Activated CD4-positive, alpha-beta memory T cell treated with anti-CD3 and anti-CD28 coated beads for 36 hours (primary cell): Measurements from ENCODE around the gene CTNNA1. TPM values are rescaled to one million over a fixed set of nuclear protein-coding genes. Genes with fewer than 3 reads are reported as not detected.
"Not testable (repeated sequence)": the region's sequence is repeated elsewhere in the genome, so short reads cannot be mapped to it uniquely, and the experiment has no call there.

Source experiments
- CTCF ChIA-PET: fragments of 350-600 bp; sonication (Branson Sonifier 250); formaldehyde crosslinking; loops from one replicate; lab custom pipeline; 2021; ENCODE audit warnings: antibody characterized with exemption, inconsistent platforms; lab: Charles Lee
- POLR2A ChIA-PET: fragments of 350-600 bp; sonication (Branson Sonifier 250); formaldehyde crosslinking; loops from one replicate; lab custom pipeline; 2021; ENCODE audit warnings: antibody characterized with exemption; lab: Charles Lee
- DNase-seq: peaks from one replicate; pipeline ENCODE4 v3.0.0-alpha.2; 2020
- H3K27ac Mint-ChIP-seq: one replicate; pipeline ENCODE4 v1.8.0; 2021; ENCODE audit warnings: mixed read lengths
- H3K27me3 Mint-ChIP-seq: one replicate; pipeline ENCODE4 v1.8.0; 2021; ENCODE audit warnings: mixed read lengths
- H3K36me3 Mint-ChIP-seq: one replicate; pipeline ENCODE4 v1.8.0; 2021; ENCODE audit warnings: mixed read lengths
- H3K4me1 Mint-ChIP-seq: one replicate; pipeline ENCODE4 v1.8.0; 2021; ENCODE audit warnings: low read depth, mixed read lengths
- H3K4me3 Mint-ChIP-seq: one replicate; pipeline ENCODE4 v1.8.0; 2021; ENCODE audit warnings: mild to moderate bottlenecking, mixed read lengths
- H3K9me3 Mint-ChIP-seq: one replicate; pipeline ENCODE4 v1.8.0; 2021; ENCODE audit warnings: mixed read lengths
- intact Hi-C: fragments of 100-400 bp; cut with micrococcal nuclease; formaldehyde crosslinking; loops from one replicate; pipeline ENCODE4 v1.15.1; 2023
- total RNA-seq, 2 experiments: library from RNA; stranded (reverse); gene quantifications; one replicate each; pipeline ENCODE4 v1.2.3, GENCODE V29; 2021

CTNNA1 gene
- total RNA-seq, 2 experiments from 2014 or later, result 82.8 to 89.5 TPM

DNA sequence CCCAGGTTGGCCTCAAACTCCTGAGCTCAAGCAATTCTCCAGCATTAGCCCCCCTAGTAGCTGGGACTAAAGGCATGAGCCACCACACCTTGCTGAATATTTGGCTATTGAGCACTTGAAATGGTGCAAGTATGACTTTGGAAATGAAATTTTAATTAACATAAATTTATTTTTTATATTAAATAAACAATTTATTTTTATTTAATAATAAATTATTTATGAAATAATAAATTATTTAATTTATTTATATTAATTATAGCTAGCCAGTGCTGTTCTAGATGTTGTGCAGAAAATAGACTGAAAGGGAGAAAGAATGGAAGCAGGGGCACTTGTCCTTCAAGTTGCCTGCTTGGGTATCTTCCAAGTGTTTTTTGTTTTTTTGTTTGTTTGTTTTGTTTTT is 40.0 kb upstream of the CTNNA1 start:
- Mint-ChIP-seq H3K4me3 (no peak overlapping the region), H3K27me3 (peaks cover 34% of the 10 kb centered on the region), H3K27ac (no peak overlapping the region), H3K4me1 (peaks cover 2% of the 10 kb centered on the region), H3K36me3 (no peaks in the 10 kb centered on the region), H3K9me3 (no peaks in the 10 kb centered on the region)
- CTCF ChIA-PET, result no interaction called here
- DNase-seq, result no peak
- intact Hi-C loops, result no loop called here
- POLR2A ChIA-PET, result no interaction called here

DNA sequence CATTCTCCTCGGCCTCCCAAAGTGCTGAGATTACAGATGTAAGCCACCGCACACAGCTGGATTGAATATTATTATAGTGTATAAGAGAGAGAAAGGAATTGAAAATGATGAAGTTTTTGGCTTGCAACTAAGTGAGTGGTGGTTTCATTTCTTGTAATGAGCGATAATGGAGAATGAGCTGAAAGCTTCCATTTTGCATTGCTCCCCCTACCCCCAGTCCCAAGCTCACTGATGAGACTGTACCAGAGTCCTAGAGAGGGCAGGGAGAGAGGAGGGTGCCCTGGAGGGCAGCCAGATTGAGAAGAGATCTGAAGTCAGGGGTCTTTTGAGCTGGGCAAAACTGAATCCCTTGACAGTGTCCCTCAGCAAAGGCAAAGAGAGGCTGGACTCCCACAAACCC is 38.5 kb upstream of the CTNNA1 start:
- CTCF ChIA-PET, result no interaction called here
- Mint-ChIP-seq H3K4me3 (no peak overlapping the region), H3K27ac (no peak overlapping the region), H3K36me3 (no peaks in the 10 kb centered on the region), H3K27me3 (peaks cover 30% of the 10 kb centered on the region), H3K4me1 (peaks cover 2% of the 10 kb centered on the region), H3K9me3 (no peaks in the 10 kb centered on the region)
- POLR2A ChIA-PET, result no interaction called here
- intact Hi-C loops, result no loop called here
- DNase-seq, result no peak

DNA sequence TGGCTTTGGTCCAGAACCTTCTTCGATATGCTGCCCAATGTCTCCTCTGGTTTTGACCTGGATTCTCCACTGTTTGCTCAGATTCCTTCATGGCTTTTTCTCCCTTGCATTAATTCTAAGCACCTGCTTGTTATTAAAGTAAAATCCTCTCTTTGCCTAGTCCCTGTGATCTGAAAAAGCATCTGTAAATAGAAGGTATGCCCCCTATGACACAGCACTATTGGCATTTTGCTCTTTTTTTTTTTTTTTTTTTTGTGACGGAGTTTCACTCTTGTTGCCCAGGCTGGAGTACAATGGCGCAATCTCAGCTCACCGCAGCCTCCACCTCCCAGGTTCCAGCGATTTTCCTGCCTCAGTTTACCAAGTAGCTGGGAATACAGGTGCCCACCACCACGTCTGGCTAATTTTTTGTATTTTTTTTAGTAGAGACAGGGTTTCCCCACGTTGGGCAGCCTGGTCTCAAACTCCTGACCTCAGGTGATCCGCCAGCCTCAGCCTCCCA is 37.2 kb upstream of the CTNNA1 start:
- intact Hi-C loops, H3K27ac Mint-ChIP-seq, H3K4me1 Mint-ChIP-seq, CTCF ChIA-PET, H3K4me3 Mint-ChIP-seq, H3K9me3 Mint-ChIP-seq, H3K36me3 Mint-ChIP-seq, DNase-seq, POLR2A ChIA-PET: not testable (repeated sequence)
- H3K27me3 Mint-ChIP-seq, result peaks cover 28% of the 10 kb centered on the region

DNA sequence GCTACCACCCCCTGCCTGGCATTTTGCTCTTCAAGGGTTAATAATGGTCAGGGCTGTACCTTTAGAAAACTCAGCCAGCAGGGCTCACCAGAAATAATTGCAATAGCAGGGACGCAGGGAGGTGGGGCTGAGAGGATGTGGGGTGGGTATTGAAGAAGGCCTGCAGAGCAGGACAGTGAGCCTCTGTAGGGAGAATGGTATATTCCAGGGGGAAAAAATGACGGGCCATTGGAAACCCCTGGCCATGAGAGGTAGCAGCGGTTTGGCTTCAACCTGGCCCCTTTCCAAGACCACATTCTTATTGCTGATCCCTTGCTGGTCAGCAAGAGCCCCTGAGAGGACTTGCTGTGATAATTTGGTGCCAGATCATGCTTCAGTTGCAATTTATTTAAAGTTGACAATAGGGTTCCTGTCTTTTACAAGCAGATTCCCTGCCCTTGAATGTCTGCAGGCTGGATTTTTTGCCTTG is 36.7 kb upstream of the CTNNA1 start:
- H3K9me3 Mint-ChIP-seq, result no peaks in the 10 kb centered on the region
- H3K4me3 Mint-ChIP-seq, result no peak overlapping the region
- H3K4me1 Mint-ChIP-seq, result peaks cover 2% of the 10 kb centered on the region
- H3K27me3 Mint-ChIP-seq, result peaks cover 28% of the 10 kb centered on the region
- no peaks in the 10 kb centered on the region for H3K36me3 Mint-ChIP-seq
- ChIA-PET CTCF (no interaction called here), POLR2A (no interaction called here)
- no peak overlapping the region for H3K27ac Mint-ChIP-seq
- no peak for DNase-seq
- intact Hi-C loops, result no loop called here

DNA sequence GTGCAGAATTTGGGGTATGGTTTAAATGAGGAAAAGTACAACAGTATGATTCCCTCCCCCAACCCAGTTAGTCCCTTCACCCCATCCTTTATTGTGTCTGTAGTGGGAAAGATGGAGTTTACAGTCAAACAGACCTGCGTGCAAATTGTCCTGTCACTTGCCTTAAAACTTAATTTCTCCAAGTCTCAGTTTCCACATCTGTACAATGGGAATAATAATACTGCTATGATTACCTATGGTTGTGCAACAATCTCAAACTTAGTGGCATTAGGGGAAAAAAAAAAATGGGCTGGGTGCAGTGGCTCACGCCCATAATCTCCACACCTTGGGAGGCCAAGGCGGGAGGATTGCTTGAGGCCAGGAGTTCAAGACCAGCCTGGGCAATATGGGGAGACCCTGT is 35.8 kb upstream of the CTNNA1 start:
- Mint-ChIP-seq H3K36me3 (no peaks in the 10 kb centered on the region), H3K4me1 (peaks cover 2% of the 10 kb centered on the region), H3K27ac (no peak overlapping the region), H3K4me3 (no peak overlapping the region), H3K9me3 (no peaks in the 10 kb centered on the region), H3K27me3 (peaks cover 27% of the 10 kb centered on the region)
- intact Hi-C loops, result no loop called here
- CTCF ChIA-PET, result no interaction called here
- POLR2A ChIA-PET, result no interaction called here
- DNase-seq, result no peak

DNA sequence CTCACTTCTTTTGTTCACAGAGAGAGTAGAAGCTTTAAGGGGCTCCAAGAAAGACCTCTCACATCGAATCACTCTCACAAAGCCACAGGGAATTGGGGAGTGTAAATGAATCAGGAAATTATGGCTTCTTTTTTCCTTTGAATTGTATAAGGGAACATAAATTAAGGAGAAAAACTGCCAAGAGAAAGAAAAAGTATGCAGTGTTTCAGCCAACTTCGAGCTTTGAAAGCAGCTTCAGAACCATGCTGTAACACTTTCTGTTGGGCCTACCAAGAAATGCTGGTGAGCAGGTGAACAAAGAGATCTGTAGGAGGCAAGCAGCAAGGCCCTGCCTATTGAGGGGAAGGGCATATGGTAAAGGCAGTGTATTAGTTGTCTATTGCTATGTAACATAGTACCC is 33.4 kb upstream of the CTNNA1 start:
- no peak overlapping the region for H3K27ac Mint-ChIP-seq
- H3K4me1 Mint-ChIP-seq, result no peaks in the 10 kb centered on the region
- ChIA-PET POLR2A (no interaction called here), CTCF (interaction anchor here (1.5 kb wide), 1 partner anchor 140 kb away, joined by 5 read pairs; no protein-coding TSS in a partner anchor)
- no peak for DNase-seq
- H3K4me3 Mint-ChIP-seq, result no peak overlapping the region
- H3K9me3 Mint-ChIP-seq, result no peaks in the 10 kb centered on the region
- intact Hi-C loops, result no loop called here
- H3K36me3 Mint-ChIP-seq, result no peaks in the 10 kb centered on the region
- H3K27me3 Mint-ChIP-seq, result peaks cover 30% of the 10 kb centered on the region

DNA sequence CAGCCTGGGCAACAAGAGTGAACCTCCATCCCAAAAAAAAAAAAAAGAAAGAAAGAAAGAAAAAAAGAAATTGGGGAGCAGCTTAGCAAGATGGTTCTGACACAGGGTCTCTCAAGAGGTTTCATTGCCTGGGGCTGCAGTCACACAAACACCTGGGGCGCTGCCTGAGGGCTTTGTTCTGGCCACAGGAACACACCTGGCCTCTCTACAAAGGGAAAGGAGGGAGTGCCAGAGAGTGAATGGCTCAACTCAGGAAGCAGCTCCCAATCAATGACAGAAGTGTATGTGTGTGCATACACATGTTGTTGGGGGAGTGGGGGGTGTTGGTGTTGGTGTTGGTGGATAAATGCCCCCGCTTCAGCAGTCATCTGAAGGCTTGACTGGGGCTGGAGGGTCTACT is 32.4 kb upstream of the CTNNA1 start:
- Mint-ChIP-seq H3K4me1 (peaks cover 1% of the 10 kb centered on the region), H3K4me3 (no peak overlapping the region), H3K27me3 (peaks cover 29% of the 10 kb centered on the region), H3K9me3 (no peaks in the 10 kb centered on the region), H3K27ac (no peak overlapping the region), H3K36me3 (no peaks in the 10 kb centered on the region)
- DNase-seq, result no peak
- POLR2A ChIA-PET, result no interaction called here
- intact Hi-C loops, result no loop called here
- CTCF ChIA-PET, result interaction anchor here (0.6 kb wide), 1 partner anchor 174 kb away, joined by 3 read pairs; no protein-coding TSS in a partner anchor

DNA sequence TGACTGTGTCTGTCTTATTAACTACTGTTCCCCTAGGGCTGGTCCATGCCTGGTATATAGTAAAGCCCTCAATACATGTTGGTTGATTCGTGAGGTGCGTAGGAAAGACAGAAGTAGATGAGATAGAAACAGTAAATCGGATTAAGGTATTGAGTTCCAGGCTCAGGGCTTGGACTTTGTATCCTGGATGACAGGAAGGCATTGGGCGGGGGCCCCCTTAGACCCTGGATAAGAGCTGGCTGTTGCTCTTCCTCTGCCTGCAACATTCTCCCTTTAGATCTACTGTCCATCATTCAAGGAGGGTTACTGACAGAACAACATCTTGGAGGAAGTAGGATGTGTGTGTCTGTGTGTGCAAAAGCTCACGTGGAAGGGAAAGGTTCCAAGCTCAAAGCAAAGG is 31.2 kb upstream of the CTNNA1 start:
- intact Hi-C loops, result no loop called here
- peaks cover 9% of the 10 kb centered on the region for H3K4me1 Mint-ChIP-seq
- CTCF ChIA-PET, result interaction anchor here (0.9 kb wide), 1 partner anchor 80 kb away, joined by 3 read pairs; no protein-coding TSS in a partner anchor

DNA sequence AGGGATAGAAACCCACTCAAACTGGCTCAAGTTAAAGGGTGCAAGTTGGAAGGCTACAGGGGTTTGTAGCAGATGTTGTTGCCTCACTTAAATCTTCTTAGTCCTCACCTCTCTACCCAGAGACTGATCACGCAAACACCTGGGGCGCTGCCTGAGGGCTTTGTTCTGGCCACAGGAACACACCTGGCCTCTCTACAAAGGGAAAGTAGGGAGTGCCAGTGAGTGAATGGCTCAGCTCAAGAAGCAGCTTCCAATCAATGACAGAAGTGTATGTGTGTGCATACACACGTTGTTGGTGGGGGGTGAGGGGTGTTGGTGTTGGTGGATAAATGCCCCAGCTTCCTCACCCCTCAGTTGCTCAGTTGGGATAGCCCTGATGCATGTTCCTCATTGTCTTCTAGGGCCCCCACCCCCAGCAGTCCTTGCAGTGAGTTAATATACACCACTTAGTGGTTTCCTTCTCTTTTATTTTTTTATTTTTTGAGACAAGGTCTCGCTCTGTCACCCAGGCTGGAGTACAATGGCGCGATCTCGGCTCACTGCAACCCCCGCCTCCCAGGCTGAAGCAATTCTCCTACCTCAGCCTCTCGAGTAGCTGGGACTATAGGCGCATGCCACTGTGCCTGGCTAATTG is 30.6 kb upstream of the CTNNA1 start:
- intact Hi-C loops, result no loop called here
- peaks cover 25% of the 10 kb centered on the region for H3K27me3 Mint-ChIP-seq
- H3K36me3 Mint-ChIP-seq, result no peaks in the 10 kb centered on the region
- H3K27ac Mint-ChIP-seq, result no peak overlapping the region
- H3K9me3 Mint-ChIP-seq, result no peaks in the 10 kb centered on the region
- no peak overlapping the region for H3K4me3 Mint-ChIP-seq
- peaks cover 15% of the 10 kb centered on the region for H3K4me1 Mint-ChIP-seq
- POLR2A ChIA-PET, result no interaction called here
- CTCF ChIA-PET, result interaction anchor here (0.9 kb wide), 1 partner anchor 80 kb away, joined by 3 read pairs; no protein-coding TSS in a partner anchor
- no peak for DNase-seq

More for the DNA sequence above, 31.2 kb upstream of the CTNNA1 start:
- Mint-ChIP-seq H3K4me3 (no peak overlapping the region), H3K27me3 (peaks cover 25% of the 10 kb centered on the region), H3K9me3 (no peaks in the 10 kb centered on the region), H3K27ac (no peak overlapping the region), H3K36me3 (no peaks in the 10 kb centered on the region)
- no peak for DNase-seq
- POLR2A ChIA-PET, result no interaction called here

DNA sequence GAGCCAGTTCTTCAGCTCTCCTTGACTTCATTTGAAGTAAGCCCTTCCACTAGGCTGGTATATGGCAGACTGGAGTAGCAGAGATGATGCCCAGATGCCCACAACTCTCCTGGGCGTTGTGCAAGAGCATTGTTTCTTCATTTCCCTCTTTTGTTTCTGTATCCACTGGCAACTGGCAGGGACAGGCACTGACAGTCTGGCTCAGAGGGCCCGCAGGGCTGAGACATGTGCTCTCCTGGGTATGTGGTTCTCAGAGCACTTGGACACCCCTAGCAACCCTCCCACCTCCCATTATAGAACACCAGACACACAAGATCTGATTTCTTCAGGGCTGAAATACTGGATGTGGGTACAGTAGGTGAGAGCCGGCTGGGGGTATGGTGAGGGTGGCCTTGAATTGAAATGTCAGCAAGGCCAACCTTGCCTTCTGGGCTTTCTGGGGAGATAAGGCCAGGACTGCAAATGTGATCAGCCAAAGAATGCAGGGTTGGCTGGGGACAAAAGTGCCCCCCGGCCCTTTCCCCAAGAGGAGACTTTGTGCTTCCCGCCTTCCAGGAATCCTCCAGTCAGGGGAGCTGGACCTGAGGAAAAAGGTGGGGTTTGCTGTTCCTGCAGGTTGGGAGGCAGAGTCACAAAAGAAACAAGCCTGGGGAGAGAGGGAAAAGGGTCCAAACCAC is 28.6 kb upstream of the CTNNA1 start:
- Mint-ChIP-seq H3K4me1 (peaks cover 15% of the 10 kb centered on the region), H3K36me3 (no peaks in the 10 kb centered on the region), H3K9me3 (no peaks in the 10 kb centered on the region), H3K27ac (no peak overlapping the region), H3K4me3 (no peak overlapping the region), H3K27me3 (peaks cover 25% of the 10 kb centered on the region)
- no peak for DNase-seq
- intact Hi-C loops, result no loop called here
- CTCF ChIA-PET, result no interaction called here
- POLR2A ChIA-PET, result no interaction called here

DNA sequence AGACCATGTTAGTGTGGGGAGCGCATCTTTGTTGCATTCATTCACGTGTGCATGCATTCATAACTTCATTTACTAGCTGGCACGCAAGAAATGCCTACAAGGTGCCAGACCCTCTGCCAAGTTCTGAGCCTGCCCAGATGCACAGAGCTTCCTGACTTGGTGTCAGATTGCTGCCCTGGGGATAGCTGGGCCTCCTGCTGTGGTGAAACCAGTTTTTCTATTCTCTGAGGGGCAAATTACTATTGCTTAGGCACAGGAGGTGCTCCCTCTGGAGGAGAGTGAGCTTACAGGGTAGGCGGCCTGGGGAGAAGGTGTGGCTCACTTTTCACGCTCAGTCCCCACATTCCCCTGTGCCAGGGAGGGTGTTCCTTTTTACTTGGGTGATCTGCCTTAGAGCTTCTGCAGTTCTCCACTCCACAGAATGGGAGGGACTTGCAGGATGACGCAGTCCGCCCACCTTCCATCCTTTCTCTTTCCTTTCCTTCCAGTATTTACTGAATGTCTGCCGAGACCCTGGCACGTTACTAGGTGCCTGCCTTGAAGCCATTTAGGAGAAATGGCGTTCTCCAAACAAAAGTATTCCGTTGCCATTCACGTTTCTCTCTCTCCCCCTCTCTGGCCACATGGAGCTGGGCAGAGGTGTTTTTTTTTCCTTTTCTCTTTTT is 27.9 kb upstream of the CTNNA1 start:
- Mint-ChIP-seq H3K27me3 (peaks cover 25% of the 10 kb centered on the region), H3K27ac (no peak overlapping the region), H3K4me3 (no peak overlapping the region), H3K9me3 (no peaks in the 10 kb centered on the region), H3K36me3 (no peaks in the 10 kb centered on the region), H3K4me1 (peaks cover 15% of the 10 kb centered on the region)
- DNase-seq, result no peak
- ChIA-PET POLR2A (no interaction called here), CTCF (interaction anchor here (0.6 kb wide), 1 partner anchor 146 kb away, joined by 3 read pairs; no protein-coding TSS in a partner anchor)
- intact Hi-C loops, result no loop called here

DNA sequence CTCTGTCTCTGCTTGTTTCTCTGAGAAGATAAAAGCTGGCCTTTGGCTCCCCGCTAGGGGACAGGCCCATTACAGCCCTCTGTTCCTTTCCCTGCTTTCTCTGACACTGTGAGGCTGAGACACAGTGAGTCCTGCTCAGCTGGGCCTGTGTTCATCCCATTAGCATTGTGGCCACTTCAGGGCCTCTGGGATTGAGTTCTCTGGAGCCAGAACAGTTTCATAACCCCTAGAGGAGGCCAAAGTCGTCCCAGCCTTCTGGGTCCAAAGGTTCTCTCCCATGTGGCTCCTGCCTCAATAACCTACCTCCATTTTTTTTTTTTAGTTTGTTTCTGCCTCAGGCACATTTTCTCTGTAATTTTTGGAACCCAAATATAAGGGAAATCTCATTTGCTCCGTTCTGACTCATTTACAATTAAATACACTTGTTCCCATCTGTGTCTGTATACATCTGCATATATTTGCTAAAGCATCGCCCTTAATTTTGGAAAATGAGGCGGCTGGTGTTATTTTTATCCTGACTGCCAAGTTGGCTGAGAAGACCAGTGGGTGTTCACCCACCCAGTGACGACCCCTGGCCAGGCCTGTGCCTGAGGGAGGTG is 27.3 kb upstream of the CTNNA1 start:
- H3K9me3 Mint-ChIP-seq, result no peaks in the 10 kb centered on the region
- ChIA-PET POLR2A (no interaction called here), CTCF (no interaction called here)
- peaks cover 27% of the 10 kb centered on the region for H3K27me3 Mint-ChIP-seq
- intact Hi-C loops, result no loop called here
- H3K36me3 Mint-ChIP-seq, result no peaks in the 10 kb centered on the region
- no peak for DNase-seq
- H3K27ac Mint-ChIP-seq, result no peak overlapping the region
- peaks cover 15% of the 10 kb centered on the region for H3K4me1 Mint-ChIP-seq
- no peak overlapping the region for H3K4me3 Mint-ChIP-seq
